GM12891 (cell line): ENCODE results near the gene SDC1.
A peak's percentile ranks its signal among the peaks of the same experiment; 100 is the strongest.

Experiments
- DNase-seq: peaks from one replicate; pipeline ENCODE4 v3.0.0; 2011; ENCODE audit warnings: low spot score; ENCODE audit not compliant: insufficient read length
- FAIRE-seq: peaks from 2 replicates; lab custom pipeline; 2011; peaks lifted over from hg19 to GRCh38; lab: Jason Lieb, UNC
- PAX5 ChIP-seq: IDR thresholded peaks from 2 replicates; pipeline ENCODE4 v1.6.1; 2011; ENCODE audit warnings: low read length, moderate library complexity, mild to moderate bottlenecking; ENCODE audit not compliant: insufficient read depth, severe bottlenecking
- POLR2A ChIP-seq: IDR thresholded peaks from 2 replicates; pipeline ENCODE4 v1.6.1; 2011; ENCODE audit warnings: low read depth, low read length, control low read depth
- POLR2AphosphoS5 ChIP-seq: IDR thresholded peaks from 2 replicates; pipeline ENCODE4 v1.6.1; 2011; ENCODE audit warnings: low read depth, low read length, control low read depth
- POU2F2 ChIP-seq: IDR thresholded peaks from 2 replicates; pipeline ENCODE4 v1.6.1; 2011; ENCODE audit warnings: low read depth, mild to moderate bottlenecking, control low read depth, low read length, moderate library complexity
- SPI1 ChIP-seq: IDR thresholded peaks from 2 replicates; pipeline ENCODE4 v1.6.1; 2011; ENCODE audit warnings: low read depth, low read length, control low read depth
- TAF1 ChIP-seq: IDR thresholded peaks from 2 replicates; pipeline ENCODE4 v1.6.1; 2011; ENCODE audit warnings: low read depth, low read length, control low read depth

Gene SDC1

DNA sequence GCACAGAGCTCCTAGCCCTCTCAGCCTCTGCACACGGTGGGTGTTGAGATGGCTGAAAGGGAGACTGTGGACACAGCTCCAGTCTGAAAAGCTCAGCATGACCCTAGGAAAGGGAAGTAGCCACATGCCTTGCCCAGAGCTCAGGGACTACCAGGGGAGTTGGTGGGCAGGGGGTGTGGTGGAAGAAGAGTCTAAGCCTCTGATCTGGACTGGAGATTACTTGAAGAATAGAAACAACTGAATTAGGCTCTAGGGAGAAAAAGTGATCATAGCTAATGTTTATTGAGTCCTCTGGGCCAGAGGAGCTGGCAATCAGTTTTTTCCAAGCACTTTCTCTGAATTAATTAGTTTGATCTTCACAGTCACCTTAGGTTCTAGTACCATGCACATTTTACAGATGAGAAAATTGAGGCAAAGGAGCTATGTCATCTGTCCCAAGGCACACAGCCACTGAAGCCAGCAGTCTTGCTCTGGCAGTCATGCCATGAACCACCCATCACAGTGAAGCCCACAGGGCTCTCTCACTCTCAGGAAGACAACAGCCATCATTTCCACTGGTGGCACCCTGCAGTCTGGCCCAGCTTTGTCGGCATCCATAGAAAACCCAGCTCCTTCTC, 10.3 kb downstream of the SDC1 start:
- peak; percentile 23 for FAIRE-seq
- DNase-seq, result no peak
- TF ChIP-seq TAF1, result no peak
- TF ChIP-seq POLR2AphosphoS5, result no peak
- TF ChIP-seq PAX5, result no peak

DNA sequence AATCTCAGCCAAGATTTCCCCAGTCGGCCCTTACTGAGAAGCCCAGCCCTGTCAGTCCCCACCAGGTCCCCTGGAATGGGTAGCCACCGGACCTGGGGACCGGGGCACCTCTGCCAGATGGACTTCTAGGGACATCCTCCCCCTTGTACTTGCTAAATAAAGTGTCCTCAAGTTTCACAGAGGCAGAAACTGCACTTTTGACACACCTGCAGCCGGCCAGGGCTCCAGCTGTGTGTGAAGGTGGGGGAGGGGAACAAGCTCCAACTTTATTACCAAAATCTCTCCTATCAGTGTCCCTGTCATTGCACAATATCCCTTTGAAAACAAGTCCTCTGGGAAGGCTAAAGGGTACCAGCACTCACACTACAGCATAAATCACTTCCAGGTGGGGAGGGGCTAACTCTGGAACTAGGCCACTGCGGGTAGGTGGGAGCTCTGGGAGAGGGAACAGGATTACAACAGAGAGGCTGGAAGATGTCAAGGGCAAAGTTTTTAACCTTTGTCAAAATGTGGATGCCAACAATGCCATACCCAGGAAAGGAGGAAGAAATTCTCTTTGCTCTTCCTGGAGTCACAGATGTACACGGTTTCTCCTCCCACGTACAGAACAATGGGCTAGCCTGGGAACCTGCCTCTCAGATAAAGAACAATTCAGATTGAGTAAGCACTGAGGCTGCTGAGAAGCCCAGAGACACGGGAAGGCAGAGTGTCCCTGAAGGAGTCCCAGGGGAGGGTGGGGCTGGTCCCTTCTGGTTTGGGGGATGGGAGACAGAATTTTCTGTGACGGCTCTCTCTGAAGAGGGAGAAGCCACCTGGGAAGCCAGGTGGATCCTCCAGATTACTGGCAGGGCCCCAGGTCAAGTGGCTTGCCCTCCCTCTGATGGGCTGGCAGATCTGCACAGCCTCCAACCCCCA, 11.0 kb downstream of the SDC1 start:
- TF ChIP-seq POLR2A (no peak), TAF1 (no peak), SPI1 (no peak), POLR2AphosphoS5 (no peak), PAX5 (no peak), POU2F2 (no peak)
- FAIRE-seq, result peak; percentile 76
- no peak for DNase-seq

DNA sequence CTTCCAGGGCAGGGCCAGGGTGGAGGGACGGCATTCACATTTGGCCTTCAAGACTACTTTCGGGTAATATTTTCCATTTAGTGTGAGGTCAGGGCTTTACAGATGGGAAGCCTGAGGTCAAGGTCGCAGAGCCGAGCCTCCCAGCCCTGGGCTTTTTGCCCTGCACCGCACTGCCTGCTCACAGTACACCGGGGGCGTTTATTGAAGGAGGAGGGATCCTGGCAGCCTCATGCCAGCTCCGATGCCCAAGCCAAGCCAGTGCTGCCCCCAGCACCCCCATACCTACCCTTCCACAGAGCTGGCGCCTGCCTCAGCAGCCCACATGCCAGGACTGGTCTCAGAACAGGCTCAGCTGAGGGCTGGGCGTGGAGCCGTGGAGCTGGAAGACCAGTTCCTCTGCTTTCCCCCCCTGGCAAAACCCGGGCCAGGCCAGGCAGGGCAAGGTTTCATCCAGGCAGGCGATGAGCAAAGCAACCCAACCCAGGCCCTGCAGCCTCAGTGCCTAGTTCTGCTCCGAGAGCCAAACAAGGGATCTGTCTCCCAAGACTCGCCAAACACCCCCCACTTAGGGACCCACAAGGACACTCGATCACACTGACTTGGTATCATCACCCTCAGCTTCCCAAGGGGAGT, 11.9 kb downstream of the SDC1 start:
- no peak for TF ChIP-seq SPI1
- no peak for TF ChIP-seq POLR2A
- TF ChIP-seq POU2F2, result no peak
- no peak for TF ChIP-seq PAX5
- no peak for TF ChIP-seq TAF1
- no peak for TF ChIP-seq POLR2AphosphoS5
- DNase-seq (no peak), FAIRE-seq (no peak)

DNA sequence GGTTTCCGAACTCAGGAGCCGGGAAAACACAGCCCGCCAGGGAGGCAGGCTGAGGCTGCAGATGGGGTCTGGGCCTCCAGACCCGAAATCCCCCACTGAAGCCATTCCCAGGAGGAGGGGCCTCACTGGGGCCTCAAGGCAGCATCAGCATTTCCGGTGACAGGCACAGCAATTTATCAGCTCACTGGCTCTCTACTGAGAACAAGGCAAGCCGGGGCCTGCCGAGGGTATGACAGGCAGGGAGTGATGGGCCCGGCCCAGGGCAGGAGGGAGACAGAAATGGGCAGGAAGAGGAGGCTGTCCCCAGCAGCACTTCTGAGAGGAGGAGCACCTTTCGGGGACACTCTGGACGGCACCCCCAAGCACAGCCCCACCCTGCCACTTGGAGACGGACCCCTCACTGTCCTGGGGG, 12.5 kb downstream of the SDC1 start:
- no peak for DNase-seq
- peak; percentile 23 for FAIRE-seq
- TF ChIP-seq POLR2A (peak; percentile 34; the same call in 1 of the 2 replicates), PAX5 (no peak)

DNA sequence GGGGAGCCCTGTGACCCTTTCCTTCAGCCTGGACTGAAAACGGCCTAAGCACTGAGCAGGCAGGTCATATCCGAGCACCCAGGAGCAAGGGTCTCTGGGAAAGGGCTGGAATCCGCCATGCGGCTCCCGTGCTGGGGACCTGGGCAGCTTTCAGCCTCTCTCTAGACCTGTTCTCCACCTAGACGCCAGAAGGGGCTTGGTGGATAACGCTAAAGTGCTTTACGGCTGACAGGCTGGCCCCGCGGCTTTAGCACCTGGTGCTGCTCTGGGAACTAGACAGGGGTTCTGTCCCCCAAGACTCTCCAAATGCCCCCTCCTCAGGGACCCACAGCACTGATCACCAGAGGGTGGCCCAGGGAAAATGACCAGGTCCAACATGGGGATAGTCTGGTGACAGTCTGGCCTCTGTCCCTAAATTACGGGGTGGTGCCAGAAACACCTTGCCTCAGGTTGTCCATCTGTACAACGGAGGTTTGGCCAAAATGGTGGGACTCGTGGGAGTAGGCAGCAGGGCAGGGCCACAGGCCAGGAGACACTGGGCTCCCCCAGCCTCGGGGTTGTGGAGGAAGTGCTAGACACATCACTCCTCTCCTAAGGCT, 13.0 kb downstream of the SDC1 start:
- FAIRE-seq (no peak), DNase-seq (no peak)
- TF ChIP-seq TAF1, result no peak
- TF ChIP-seq POLR2A, result no peak
- TF ChIP-seq SPI1, result no peak
- no peak for TF ChIP-seq POU2F2
- no peak for TF ChIP-seq POLR2AphosphoS5
- TF ChIP-seq PAX5, result no peak

DNA sequence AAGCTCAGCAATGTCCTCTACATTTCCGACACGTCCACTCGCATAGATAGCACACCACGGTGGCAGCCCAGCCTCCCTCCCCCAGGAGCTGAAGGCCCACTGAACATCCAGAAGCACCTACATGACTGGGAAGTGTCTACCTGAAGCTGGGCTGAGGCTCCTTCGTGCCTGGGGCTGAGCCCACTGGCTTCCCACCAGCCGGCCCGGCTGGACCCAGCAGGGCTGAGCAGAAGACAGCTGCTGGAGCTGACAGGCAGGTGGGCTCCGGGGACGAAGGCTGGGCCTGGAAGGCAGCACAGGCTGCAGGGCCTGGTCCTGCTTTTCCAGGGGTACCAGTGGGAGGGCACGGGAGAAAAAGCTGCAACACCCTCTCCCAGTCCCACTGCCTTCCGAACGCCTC, 13.5 kb downstream of the SDC1 start:
- FAIRE-seq (no peak), DNase-seq (no peak)
- TF ChIP-seq PAX5 (no peak), SPI1 (no peak), TAF1 (no peak), POLR2A (no peak), POU2F2 (no peak), POLR2AphosphoS5 (no peak)

DNA sequence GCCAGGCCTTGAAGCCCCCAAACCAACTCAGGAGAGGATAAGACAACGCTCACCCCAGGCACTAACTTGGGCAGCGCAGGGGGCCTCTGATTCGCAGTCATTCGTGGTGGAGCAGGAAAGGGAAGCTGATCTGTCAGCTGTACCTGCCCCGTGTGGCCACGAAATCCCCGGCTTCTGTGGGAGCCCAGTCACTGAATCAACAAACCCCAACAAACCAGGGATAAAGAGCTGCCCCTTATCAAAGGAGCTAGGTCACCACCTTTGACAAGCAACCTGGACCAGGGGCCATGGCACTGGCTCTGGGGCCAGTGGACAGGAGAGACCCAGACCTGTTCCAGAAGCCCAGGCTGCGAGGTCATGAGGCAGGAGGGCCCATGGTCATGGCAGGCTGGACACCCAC, 14.5 kb downstream of the SDC1 start:
- FAIRE-seq, result no peak
- TF ChIP-seq POU2F2 (no peak), SPI1 (no peak), PAX5 (no peak), POLR2A (no peak), TAF1 (no peak), POLR2AphosphoS5 (no peak)
- DNase-seq, result no peak

DNA sequence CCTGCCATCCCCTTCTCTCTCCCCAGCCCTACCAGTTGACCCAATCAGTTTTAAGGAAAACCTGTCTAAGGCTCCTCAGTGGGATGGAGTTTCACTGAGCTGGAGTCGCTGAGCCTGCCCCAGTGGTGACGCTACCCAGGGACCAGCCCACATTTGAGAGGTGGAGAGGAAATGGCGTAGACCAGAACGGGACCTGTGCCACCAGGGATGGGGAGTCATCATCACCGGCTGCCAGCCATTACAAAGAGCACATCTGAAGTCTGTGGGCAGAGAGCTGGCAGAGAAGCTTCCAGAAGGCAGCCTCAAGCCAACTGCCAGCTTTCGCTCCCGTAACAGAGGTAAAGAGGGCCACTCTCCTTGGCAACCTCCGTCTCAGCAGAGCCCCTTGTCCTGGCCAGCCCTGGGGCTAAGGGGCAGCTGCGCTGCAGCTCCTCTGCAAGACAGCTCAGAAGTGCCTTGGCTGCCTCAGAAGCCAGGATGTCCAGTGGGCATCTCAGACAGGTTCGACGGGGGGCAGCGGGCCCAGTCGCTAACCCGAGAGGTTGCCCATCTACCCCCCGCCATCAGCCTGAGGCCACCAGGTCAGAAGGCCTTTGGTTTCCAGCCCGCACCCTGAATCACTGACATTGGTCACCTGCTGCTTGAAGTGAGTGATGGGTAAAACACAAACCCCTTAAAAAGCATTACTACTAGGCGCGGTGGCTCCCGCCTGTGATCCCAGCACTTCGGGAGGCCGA, 15.4 kb downstream of the SDC1 start:
- FAIRE-seq (peak; percentile 5), DNase-seq (no peak)
- TF ChIP-seq TAF1 (no peak), POLR2AphosphoS5 (no peak), SPI1 (no peak)

DNA sequence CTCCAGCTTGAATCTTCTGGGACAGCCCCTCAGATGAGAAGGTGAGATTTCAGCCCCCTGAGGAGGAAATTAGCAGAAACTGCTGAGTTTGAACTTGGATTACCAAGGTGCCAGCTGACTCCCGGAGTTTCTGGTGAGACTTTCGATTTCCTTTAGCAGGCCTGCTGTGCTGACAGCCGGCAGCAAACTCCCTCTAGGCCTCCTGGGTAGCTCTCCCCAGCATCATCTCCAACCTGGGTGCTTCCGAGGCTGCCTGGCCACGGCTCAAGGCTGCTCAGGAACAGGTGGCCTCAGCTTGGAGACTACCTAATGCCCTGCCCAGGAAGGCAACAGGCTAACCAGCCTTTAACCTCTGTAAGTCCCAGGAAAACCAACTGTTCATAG, 16.5 kb downstream of the SDC1 start:
- no peak for FAIRE-seq
- no peak for DNase-seq
- TF ChIP-seq POLR2A (no peak), POU2F2 (no peak), PAX5 (no peak), TAF1 (no peak), SPI1 (no peak)
